NOMO-1 treated with DMSO at 0.1 percent for 48 hours (cell line): ENCODE measurements around the gene MTHFD2L.

ENCODE experiments used
- DNase-seq: peaks from one replicate; lab custom pipeline; 2025; ENCODE audit not compliant: unreplicated experiment; lab: John Stamatoyannopoulos, UW

MTHFD2L gene

GRCh38 chr4:74235135-74235534 is 77.2 kb downstream of the MTHFD2L start:
- DNase-seq, result peak; percentile 82

- no peak for DNase-seq
These were observed 79.6 kb downstream of the MTHFD2L start for GRCh38 chr4:74237425-74237966.

GRCh38 chr4:74244049-74244448 is 86.1 kb downstream of the MTHFD2L start:
- DNase-seq, result no peak

- DNase-seq, result no peak
These were observed 95.0 kb downstream of the MTHFD2L start for GRCh38 chr4:74252933-74253332.

- no peak for DNase-seq
These were observed 96.5 kb downstream of the MTHFD2L start for GRCh38 chr4:74254386-74254785.

- DNase-seq, result no peak
These were observed 97.2 kb downstream of the MTHFD2L start for GRCh38 chr4:74255096-74255495.

- no peak for DNase-seq
These were observed 101.0 kb downstream of the MTHFD2L start for GRCh38 chr4:74258963-74259362.

- no peak for DNase-seq
These were observed 102.1 kb downstream of the MTHFD2L start for GRCh38 chr4:74260036-74260435.

- no peak for DNase-seq
These were observed 104.6 kb downstream of the MTHFD2L start for GRCh38 chr4:74262522-74262921.

- no peak for DNase-seq
These were observed 105.6 kb downstream of the MTHFD2L start for GRCh38 chr4:74263551-74263950.

- DNase-seq, result no peak
These were observed 108.2 kb downstream of the MTHFD2L start for GRCh38 chr4:74266081-74266480.

- DNase-seq, result peak; percentile 4
These were observed 110.2 kb downstream of the MTHFD2L start for GRCh38 chr4:74267998-74268606.

GRCh38 chr4:74268643-74269042 is 110.7 kb downstream of the MTHFD2L start:
- no peak for DNase-seq

- DNase-seq, result no peak
These were observed 120.6 kb downstream of the MTHFD2L start for GRCh38 chr4:74278490-74278889.

- no peak for DNase-seq
These were observed 121.8 kb downstream of the MTHFD2L start for GRCh38 chr4:74279716-74280115.

GRCh38 chr4:74282926-74283325 is 125.0 kb downstream of the MTHFD2L start:
- DNase-seq, result no peak

GRCh38 chr4:74283614-74284013 is 125.7 kb downstream of the MTHFD2L start:
- no peak for DNase-seq

GRCh38 chr4:74284053-74284452 is 126.1 kb downstream of the MTHFD2L start:
- no peak for DNase-seq

- no peak for DNase-seq
These were observed 129.2 kb downstream of the MTHFD2L start for GRCh38 chr4:74287164-74287563.

GRCh38 chr4:74287791-74288190 is 129.9 kb downstream of the MTHFD2L start:
- DNase-seq, result no peak

- no peak for DNase-seq
These were observed 133.6 kb downstream of the MTHFD2L start for GRCh38 chr4:74291471-74291870.

GRCh38 chr4:74292111-74292870 is 134.4 kb downstream of the MTHFD2L start:
- no peak for DNase-seq
